Endodermal cell (in vitro differentiated cells): ENCODE results near the gene NXPH4. TPM values are rescaled to one million over a fixed set of nuclear protein-coding genes. Genes with fewer than 3 reads are reported as not detected.

Experiments
- DNase-seq: peaks from one replicate; pipeline ENCODE4 v3.0.0-alpha.2; 2017
- H3K27ac ChIP-seq: 2 replicates; pipeline ENCODE4 v1.5.1; 2013; ENCODE audit warnings: mild to moderate bottlenecking, low read depth, low read length, moderate library complexity
- H3K27me3 ChIP-seq: 2 replicates; pipeline ENCODE4 v1.6.1; 2013; ENCODE audit warnings: mild to moderate bottlenecking, low read length, moderate library complexity; ENCODE audit not compliant: insufficient read depth, control insufficient read depth, poor library complexity, severe bottlenecking
- H3K36me3 ChIP-seq: 2 replicates; pipeline ENCODE4 v1.7.0; 2013; ENCODE audit warnings: mild to moderate bottlenecking, low read length, moderate library complexity; ENCODE audit not compliant: control insufficient read depth, insufficient read depth
- H3K4me1 ChIP-seq: one replicate; pipeline ENCODE4 v1.7.0; 2013; ENCODE audit warnings: low read length; ENCODE audit not compliant: control insufficient read depth, insufficient read depth
- H3K4me3 ChIP-seq: 2 replicates; pipeline ENCODE4 v1.5.1; 2013; ENCODE audit warnings: mild to moderate bottlenecking, low read length, moderate library complexity
- H3K9ac ChIP-seq: 2 replicates; pipeline ENCODE4 v1.6.1; 2013; ENCODE audit warnings: mild to moderate bottlenecking, low read length, moderate library complexity; ENCODE audit not compliant: poor library complexity, severe bottlenecking; ENCODE audit errors: extremely low read depth
- H3K9me3 ChIP-seq: 2 replicates; pipeline ENCODE4 v1.6.1; 2013; ENCODE audit warnings: mild to moderate bottlenecking, low read length, moderate library complexity; ENCODE audit not compliant: control insufficient read depth
- H3K27ac Mint-ChIP-seq: 2 replicates; pipeline ENCODE4 v1.8.0; 2020; ENCODE audit warnings: mixed read lengths
- H3K27me3 Mint-ChIP-seq: 2 replicates; pipeline ENCODE4 v1.8.0; 2021; ENCODE audit warnings: mild to moderate bottlenecking, mixed read lengths; ENCODE audit not compliant: insufficient read depth
- H3K36me3 Mint-ChIP-seq: 2 replicates; pipeline ENCODE4 v1.8.0; 2020; ENCODE audit warnings: low read depth, mixed read lengths
- H3K4me1 Mint-ChIP-seq: 2 replicates; pipeline ENCODE4 v1.8.0; 2020; ENCODE audit warnings: mixed read lengths
- H3K4me3 Mint-ChIP-seq: 2 replicates; pipeline ENCODE4 v1.8.0; 2020; ENCODE audit warnings: mild to moderate bottlenecking, moderate library complexity, mixed read lengths
- H3K9me3 Mint-ChIP-seq: 2 replicates; pipeline ENCODE4 v1.8.0; 2020; ENCODE audit warnings: mild to moderate bottlenecking, mixed read lengths
- CTCF ChIP-seq: fragments of 200-600 bp; sonication (generic); conservative IDR thresholded peaks from 2 replicates; pipeline ENCODE4 v1.5.0; 2021; ENCODE audit warnings: antibody characterized with exemption, mild to moderate bottlenecking
- WGBS, 2 experiments: methylation state at CpG; one replicate each; pipeline versions ENCODE4 v1.1.5 to v1.1.7; 2013; ENCODE audit warnings: missing lambda C conversion rate in 2 of 2, mixed read lengths in 1 of 2; ENCODE audit not compliant: insufficient coverage in 1 of 2, insufficient read length in 1 of 2; 5-methylcytosine and 5-hydroxymethylcytosine counted together
- total RNA-seq, 2 donors: library from RNA; stranded (reverse); fragmentation: NEBNext Ultra II Directional in 1 of 2; extraction: Animal tissue kit (Norgen Biotek cat#: 25700) in 1 of 2; gene quantifications; 2 replicates in 1 of 2; 3 replicates in 1 of 2; pipeline ENCODE4 v1.2.1, GENCODE V29; 2021

NXPH4 gene
- total RNA-seq, 2 donors from 2014 or later, result 0.31 to 1.1 TPM

DNA sequence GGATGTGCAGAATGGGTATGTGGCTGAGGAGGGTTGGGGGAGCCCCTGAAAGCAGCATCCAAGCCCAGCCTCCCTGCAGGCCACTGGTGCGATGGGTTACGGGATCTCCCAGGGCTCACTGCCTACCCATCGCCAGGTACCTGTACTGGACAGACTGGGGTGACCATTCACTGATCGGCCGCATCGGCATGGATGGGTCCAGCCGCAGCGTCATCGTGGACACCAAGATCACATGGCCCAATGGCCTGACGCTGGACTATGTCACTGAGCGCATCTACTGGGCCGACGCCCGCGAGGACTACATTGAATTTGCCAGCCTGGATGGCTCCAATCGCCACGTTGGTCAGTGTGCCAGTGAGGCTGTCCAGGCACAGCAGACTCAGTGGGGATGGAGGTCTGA lies 18.3 kb upstream of the NXPH4 start:
- peaks cover 38% of the 10 kb centered on the region for H3K36me3 ChIP-seq
- H3K27me3 ChIP-seq, result no peaks in the 10 kb centered on the region
- Mint-ChIP-seq H3K9me3 (no peaks in the 10 kb centered on the region), H3K4me1 (no peaks in the 10 kb centered on the region), H3K27ac (no peak overlapping the region), H3K4me3 (no peak overlapping the region), H3K36me3 (peaks cover 71% of the 10 kb centered on the region), H3K27me3 (no peaks in the 10 kb centered on the region)
- H3K9me3 ChIP-seq, result no peaks in the 10 kb centered on the region
- DNase-seq, result no peak
- no peak for TF ChIP-seq CTCF
- no peak overlapping the region for H3K9ac ChIP-seq
- no peak overlapping the region for H3K4me3 ChIP-seq
- 96 to 97% methylated on average over 17 of the region's 17 CpGs for WGBS, 2 experiments
- no peak overlapping the region for H3K27ac ChIP-seq
- no peaks in the 10 kb centered on the region for H3K4me1 ChIP-seq

DNA sequence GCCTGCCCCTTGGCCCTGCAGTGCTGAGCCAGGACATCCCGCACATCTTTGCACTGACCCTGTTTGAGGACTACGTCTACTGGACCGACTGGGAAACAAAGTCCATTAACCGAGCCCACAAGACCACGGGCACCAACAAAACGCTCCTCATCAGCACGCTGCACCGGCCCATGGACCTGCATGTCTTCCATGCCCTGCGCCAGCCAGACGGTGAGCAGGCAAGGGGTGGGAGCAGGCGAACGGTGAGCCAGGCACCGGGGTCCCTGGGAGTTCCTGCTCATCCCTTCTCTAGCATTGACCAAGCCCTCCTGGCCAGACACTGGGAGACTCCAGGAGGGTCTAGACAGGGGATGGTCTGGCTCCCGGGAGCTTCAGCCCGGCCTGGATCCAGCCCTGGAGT lies 17.4 kb upstream of the NXPH4 start:
- H3K36me3 ChIP-seq, result peaks cover 37% of the 10 kb centered on the region
- DNase-seq, result no peak
- WGBS, 2 experiments, result 84 to 88% methylated on average over 8 to 15 of the region's 15 CpGs
- no peak overlapping the region for H3K27ac Mint-ChIP-seq
- H3K9ac ChIP-seq, result no peak overlapping the region
- H3K4me3 Mint-ChIP-seq, result no peak overlapping the region
- H3K27me3 ChIP-seq, result no peaks in the 10 kb centered on the region
- H3K4me1 ChIP-seq, result no peaks in the 10 kb centered on the region
- H3K4me3 ChIP-seq, result no peak overlapping the region
- TF ChIP-seq CTCF, result no peak
- H3K9me3 Mint-ChIP-seq, result no peaks in the 10 kb centered on the region
- H3K27ac ChIP-seq, result no peak overlapping the region
- H3K9me3 ChIP-seq, result no peaks in the 10 kb centered on the region
- H3K36me3 Mint-ChIP-seq, result peaks cover 70% of the 10 kb centered on the region
- H3K27me3 Mint-ChIP-seq, result no peaks in the 10 kb centered on the region
- no peaks in the 10 kb centered on the region for H3K4me1 Mint-ChIP-seq

DNA sequence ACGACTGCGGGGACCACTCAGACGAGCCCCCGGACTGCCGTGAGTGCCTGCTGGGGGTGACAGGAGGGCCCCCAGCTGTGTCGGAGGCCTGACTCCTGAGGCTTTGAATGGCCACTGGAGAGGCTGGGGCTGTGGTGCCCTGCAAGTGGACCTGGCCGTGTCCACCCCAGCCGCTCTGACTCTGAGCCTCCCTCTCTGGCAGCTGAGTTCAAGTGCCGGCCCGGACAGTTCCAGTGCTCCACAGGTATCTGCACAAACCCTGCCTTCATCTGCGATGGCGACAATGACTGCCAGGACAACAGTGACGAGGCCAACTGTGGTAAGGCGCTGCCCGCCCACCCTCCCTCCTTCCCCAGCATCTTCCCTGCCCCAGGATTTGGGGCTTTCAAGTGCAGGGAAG lies 16.1 kb upstream of the NXPH4 start:
- TF ChIP-seq CTCF, result no peak
- no peak overlapping the region for H3K27ac Mint-ChIP-seq
- peaks cover 67% of the 10 kb centered on the region for H3K36me3 Mint-ChIP-seq
- H3K4me1 ChIP-seq, result no peaks in the 10 kb centered on the region
- H3K9me3 ChIP-seq, result no peaks in the 10 kb centered on the region
- no peak overlapping the region for H3K27ac ChIP-seq
- no peak overlapping the region for H3K4me3 ChIP-seq
- no peak overlapping the region for H3K4me3 Mint-ChIP-seq
- no peaks in the 10 kb centered on the region for H3K27me3 ChIP-seq
- 94 to 96% methylated on average over 11 to 15 of the region's 15 CpGs for WGBS, 2 experiments
- H3K9ac ChIP-seq, result no peak overlapping the region
- H3K27me3 Mint-ChIP-seq, result no peaks in the 10 kb centered on the region
- no peaks in the 10 kb centered on the region for H3K4me1 Mint-ChIP-seq
- DNase-seq, result no peak
- no peaks in the 10 kb centered on the region for H3K9me3 Mint-ChIP-seq
- H3K36me3 ChIP-seq, result peaks cover 30% of the 10 kb centered on the region
